ENCODE results near the gene FGD6.

FGD6 gene

GRCh38 chr12:95085612-95086011 is 131.7 kb downstream of the FGD6 start:
- ChIA-PET CTCF (no interaction called here), POLR2A (ENCODE audit: low non-redundant PET) (no interaction called here)
- no peak for TF ChIP-seq CTCF (conservative IDR thresholded peaks at IDR 0.05; ENCODE audit: low read depth)
- DNase-seq (ENCODE audit: low spot score), result no peak
- no peak overlapping the region for H3K27ac ChIP-seq

- POLR2A ChIA-PET (ENCODE audit: low non-redundant PET), result interaction anchor here (0.6 kb wide), 1 partner anchor 1707 kb away, joined by 8 read pairs; no protein-coding TSS in a partner anchor
- no peak overlapping the region for H3K27ac ChIP-seq
- no peak for DNase-seq (ENCODE audit: low spot score)
- CTCF ChIA-PET, result no interaction called here
- no peak for TF ChIP-seq CTCF (conservative IDR thresholded peaks at IDR 0.05; ENCODE audit: low read depth)
Observed at GRCh38 chr12:95083938-95084337, 133.3 kb downstream of the FGD6 start.

- H3K27ac ChIP-seq, result no peak overlapping the region
Observed at GRCh38 chr12:95083471-95083870, 133.8 kb downstream of the FGD6 start.

GRCh38 chr12:95077341-95077740 is 139.9 kb downstream of the FGD6 start:
- POLR2A ChIA-PET (ENCODE audit: low non-redundant PET), result no interaction called here
- H3K27ac ChIP-seq, result no peak overlapping the region
- TF ChIP-seq CTCF (conservative IDR thresholded peaks at IDR 0.05; ENCODE audit: low read depth), result no peak
- DNase-seq (ENCODE audit: low spot score), result no peak
- CTCF ChIA-PET, result interaction anchor here (0.5 to 0.7 kb wide), 2 partner anchors 238 to 605 kb away, joined by 3 to 5 read pairs; no protein-coding TSS in a partner anchor

More at GRCh38 chr12:95083471-95083870, 133.8 kb downstream of the FGD6 start:
- TF ChIP-seq CTCF (conservative IDR thresholded peaks at IDR 0.05; ENCODE audit: low read depth), result no peak
- DNase-seq (ENCODE audit: low spot score), result no peak
- CTCF ChIA-PET, result no interaction called here
- POLR2A ChIA-PET (ENCODE audit: low non-redundant PET), result interaction anchor here (0.6 kb wide), 1 partner anchor 1707 kb away, joined by 8 read pairs; no protein-coding TSS in a partner anchor

GRCh38 chr12:95074766-95075165 is 142.5 kb downstream of the FGD6 start:
- no peak for DNase-seq (ENCODE audit: low spot score)
- no peak for TF ChIP-seq CTCF (conservative IDR thresholded peaks at IDR 0.05; ENCODE audit: low read depth)
- ChIA-PET CTCF (no interaction called here), POLR2A (ENCODE audit: low non-redundant PET) (no interaction called here)
- no peak overlapping the region for H3K27ac ChIP-seq

GRCh38 chr12:95073698-95074520 is 143.4 kb downstream of the FGD6 start:
- CTCF ChIA-PET, result interaction anchor here (0.6 to 0.7 kb wide), 3 partner anchors 24 to 311 kb away, joined by 3 to 4 read pairs (median 3); no protein-coding TSS in a partner anchor
- peak; percentile 92 for TF ChIP-seq CTCF (conservative IDR thresholded peaks at IDR 0.05; ENCODE audit: low read depth)
- DNase-seq (ENCODE audit: low spot score), result no peak
- H3K27ac ChIP-seq, result peak overlapping the region; percentile 88
- POLR2A ChIA-PET (ENCODE audit: low non-redundant PET), result no interaction called here

All from RWPE1 (cell line).